SK-N-SH (cell line): Measurements from ENCODE around the gene DENR. TPM values are rescaled to one million over a fixed set of nuclear protein-coding genes. Genes with fewer than 3 reads are reported as not detected.

ENCODE experiments used
- CTCF ChIA-PET: fragments of 300-600, 350-600 bp; formaldehyde crosslinking; extraction: SDS; loops from one replicate; lab custom pipeline; 2021; lab: Yijun Ruan, JAX
- POLR2A ChIA-PET: fragments of 350-600 bp; sonication (Branson Sonifier 250); formaldehyde crosslinking; extraction: SDS; loops from one replicate; lab custom pipeline; 2020; ENCODE audit warnings: antibody characterized with exemption, inconsistent platforms; lab: Yijun Ruan, JAX
- DNase-seq: peaks from one replicate; pipeline ENCODE4 v3.0.0; 2012
- H2AFZ ChIP-seq: fragments of 200-600 bp; sonication (generic); 2 replicates; pipeline ENCODE4 v1.8.1; 2016; ENCODE audit warnings: antibody characterized with exemption, mild to moderate bottlenecking, low read depth
- H3F3A ChIP-seq: fragments of 200-600 bp; sonication (generic); replicated peaks from 2 replicates; pipeline ENCODE3; 2016; ENCODE audit warnings: antibody characterized with exemption, mild to moderate bottlenecking; ENCODE audit not compliant: insufficient read depth
- H3K27ac ChIP-seq, 2 experiments: fragments of 200-500 bp in 1 of 2; fragments of 200-600 bp in 1 of 2; sonication (Bioruptor generic) in 1 of 2; sonication (generic), shearing (Covaris generic) in 1 of 2; 2 replicates each; pipeline versions ENCODE4 v1.5.1 to v1.6.1; 2014 to 2016; ENCODE audit warnings: low read depth in 2 of 2, inconsistent platforms in 1 of 2, low read length in 1 of 2, mild to moderate bottlenecking in 1 of 2, mixed read lengths in 1 of 2
- H3K27me3 ChIP-seq: fragments of 200-600 bp; sonication (generic), shearing (Covaris generic); 2 replicates; pipeline ENCODE4 v1.6.1; 2016; ENCODE audit warnings: mixed run types; ENCODE audit not compliant: insufficient read depth
- H3K36me3 ChIP-seq, 2 experiments: fragments of 200-500 bp in 1 of 2; fragments of 200-600 bp in 1 of 2; sonication (Bioruptor generic) in 1 of 2; sonication (generic) in 1 of 2; replicated peaks in 1 of 2; 2 replicates each; pipeline versions ENCODE3 to v1.5.1; 2014 to 2016; ENCODE audit warnings: low read length in 1 of 2, mild to moderate bottlenecking in 1 of 2; ENCODE audit not compliant: insufficient read depth in 2 of 2, control insufficient read depth in 1 of 2
- H3K4me1 ChIP-seq, 2 experiments: fragments of 200-500 bp in 1 of 2; fragments of 200-600 bp in 1 of 2; sonication (Bioruptor generic) in 1 of 2; sonication (generic), shearing (Covaris generic) in 1 of 2; 2 replicates each; pipeline versions ENCODE4 v1.5.1 to v1.6.1; 2014 to 2016; ENCODE audit warnings: low read depth in 1 of 2, low read length in 1 of 2, mixed run types in 1 of 2; ENCODE audit not compliant: insufficient read depth in 2 of 2, control insufficient read depth in 1 of 2
- H3K4me2 ChIP-seq: fragments of 200-600 bp; sonication (generic), shearing (Covaris generic); 2 replicates; pipeline ENCODE4 v1.6.1; 2017; ENCODE audit warnings: mixed run types
- H3K4me3 ChIP-seq, 2 experiments: fragments of 200-500 bp in 1 of 2; fragments of 200-600 bp in 1 of 2; sonication (Bioruptor generic) in 1 of 2; sonication (generic), shearing (Covaris generic) in 1 of 2; 2 replicates each; pipeline versions ENCODE4 v1.5.1 to v1.8.1; 2014 to 2016; ENCODE audit warnings: low read depth in 2 of 2, inconsistent platforms in 1 of 2, low read length in 1 of 2, mild to moderate bottlenecking in 1 of 2, mixed read lengths in 1 of 2, moderate library complexity in 1 of 2
- H3K79me2 ChIP-seq: fragments of 200-600 bp; sonication (generic); 2 replicates; pipeline ENCODE4 v1.8.1; 2017; ENCODE audit warnings: mild to moderate bottlenecking; ENCODE audit not compliant: insufficient read depth
- H3K9ac ChIP-seq: fragments of 200-600 bp; sonication (generic); 2 replicates; pipeline ENCODE4 v1.6.1; 2017; ENCODE audit warnings: mixed run types
- H3K9me2 ChIP-seq: fragments of 200-600 bp; sonication (generic); 2 replicates; pipeline ENCODE4 v1.6.1; 2017; ENCODE audit warnings: mixed run types
- H3K9me3 ChIP-seq: fragments of 200-600 bp; sonication (generic); 2 replicates; pipeline ENCODE4 v1.6.1; 2017; ENCODE audit warnings: mixed run types, mild to moderate bottlenecking, moderate library complexity
- H4K20me1 ChIP-seq: fragments of 200-600 bp; sonication (generic); 2 replicates; pipeline ENCODE4 v1.6.1; 2017; ENCODE audit warnings: mild to moderate bottlenecking, mixed run types; ENCODE audit not compliant: insufficient read depth
- CHD2 ChIP-seq: fragments of 150-350 bp; IDR thresholded peaks from 2 replicates; pipeline ENCODE4 v1.6.1; 2018; ENCODE audit warnings: low read length; ENCODE audit not compliant: partially characterized antibody
- EP300 ChIP-seq, 2 experiments: IDR thresholded peaks; 2 replicates each; pipeline versions ENCODE4 v1.4.0 to v1.6.1; 2012; ENCODE audit warnings: borderline replicate concordance in 1 of 2, low read depth in 1 of 2, low read length in 1 of 2
- EZH2phosphoT487 ChIP-seq: fragments of 200-600 bp; sonication (generic); IDR thresholded peaks from 2 replicates; pipeline ENCODE4 v1.6.1; 2017; ENCODE audit warnings: low read depth, mixed run types, mild to moderate bottlenecking, antibody characterized with exemption, moderate library complexity, borderline replicate concordance
- FOSL2 ChIP-seq: IDR thresholded peaks from 2 replicates; pipeline ENCODE4 v1.4.0; 2012; ENCODE audit warnings: low read depth, mild to moderate bottlenecking, moderate library complexity, borderline replicate concordance
- FOXJ3 ChIP-seq: sonication (generic); formaldehyde crosslinking; IDR thresholded peaks from 2 replicates; pipeline ENCODE4 v1.5.1; 2020; ENCODE audit warnings: mild to moderate bottlenecking, missing genetic modification reagents
- FOXM1 ChIP-seq: IDR thresholded peaks from 2 replicates; pipeline ENCODE4 v1.4.0; 2012; ENCODE audit warnings: low read depth, mild to moderate bottlenecking
- GATA2 ChIP-seq: sonication (generic); formaldehyde crosslinking; IDR thresholded peaks from 2 replicates; pipeline ENCODE4 v1.5.0; 2020; ENCODE audit warnings: mild to moderate bottlenecking, missing genetic modification reagents
- MEF2A ChIP-seq: IDR thresholded peaks from 2 replicates; pipeline ENCODE4 v1.4.0; 2012; ENCODE audit warnings: low read depth, borderline replicate concordance
- MXI1 ChIP-seq: IDR thresholded peaks from 2 replicates; pipeline ENCODE4 v1.6.1; 2012; ENCODE audit warnings: mild to moderate bottlenecking, low read depth, low read length, improper control_type of control experiment
- NRF1 ChIP-seq: IDR thresholded peaks from 2 replicates; pipeline ENCODE4 v1.6.1; 2012; ENCODE audit warnings: low read depth, mild to moderate bottlenecking, low read length
- POLR2AphosphoS5 ChIP-seq: IDR thresholded peaks from 2 replicates; pipeline ENCODE4 v1.6.1; 2012; ENCODE audit warnings: low read depth, low read length
- RAD21 ChIP-seq: IDR thresholded peaks from 2 replicates; pipeline ENCODE4 v1.6.1; 2012; ENCODE audit warnings: mild to moderate bottlenecking, low read length
- RCOR1 ChIP-seq: fragments of 150-350 bp; IDR thresholded peaks from 2 replicates; pipeline ENCODE4 v1.6.1; 2017; ENCODE audit warnings: antibody characterized with exemption, low read length
- RFX5 ChIP-seq: IDR thresholded peaks from 2 replicates; pipeline ENCODE4 v1.6.1; 2012; ENCODE audit warnings: mild to moderate bottlenecking, improper control_type of control experiment, low read length
- RXRA ChIP-seq: IDR thresholded peaks from 2 replicates; pipeline ENCODE4 v1.4.0; 2012; ENCODE audit warnings: low read depth, mild to moderate bottlenecking, borderline replicate concordance
- SIN3A ChIP-seq: IDR thresholded peaks from 2 replicates; pipeline ENCODE4 v1.6.1; 2012; ENCODE audit warnings: low read depth, mild to moderate bottlenecking, low read length, moderate library complexity, borderline replicate concordance
- SMC3 ChIP-seq: IDR thresholded peaks from 2 replicates; pipeline ENCODE4 v1.6.1; 2012; ENCODE audit warnings: low read depth, low read length, improper control_type of control experiment
- TCF12 ChIP-seq: IDR thresholded peaks from 2 replicates; pipeline ENCODE4 v1.4.0; 2012
- TEAD4 ChIP-seq: IDR thresholded peaks from 2 replicates; pipeline ENCODE4 v1.4.0; 2012; ENCODE audit warnings: mild to moderate bottlenecking, borderline replicate concordance; ENCODE audit not compliant: insufficient read depth
- YY1 ChIP-seq: IDR thresholded peaks from 2 replicates; pipeline ENCODE4 v1.4.0; 2012; ENCODE audit warnings: low read depth, mild to moderate bottlenecking
- WGBS: methylation state at CpG from one replicate; pipeline ENCODE4 v1.1.6; 2017; ENCODE audit warnings: low lambda C conversion rate; 5-methylcytosine and 5-hydroxymethylcytosine counted together
- polyA plus RNA-seq, 3 experiments: library from polyadenylated mRNA; depleted of rRNA; stranded (reverse); fragments of >200 nt; gene quantifications; 2 replicates each; pipeline ENCODE4 v1.2.3, GENCODE V29; 2012
- TF ChIP-seq, protein P1 (sequence below): IDR thresholded peaks from 2 replicates; pipeline ENCODE4 v1.4.0; 2012; ENCODE audit warnings: low read depth
- TF ChIP-seq, protein P2 (sequence below): IDR thresholded peaks from 2 replicates; pipeline ENCODE4; 2012
- TF ChIP-seq, protein P3 (sequence below): fragments of 150-350 bp; IDR thresholded peaks from 2 replicates; pipeline ENCODE4 v1.6.1; 2016; ENCODE audit warnings: mild to moderate bottlenecking, low read depth, low read length
- TF ChIP-seq, protein P4 (sequence below): IDR thresholded peaks from 2 replicates; pipeline ENCODE4 v1.6.1; 2012; ENCODE audit warnings: mild to moderate bottlenecking, low read depth, low read length, moderate library complexity

Gene DENR
- polyA plus RNA-seq, 1 of the 3 experiments (the other 2 are of a cell fraction), result 23.2 TPM

DNA sequence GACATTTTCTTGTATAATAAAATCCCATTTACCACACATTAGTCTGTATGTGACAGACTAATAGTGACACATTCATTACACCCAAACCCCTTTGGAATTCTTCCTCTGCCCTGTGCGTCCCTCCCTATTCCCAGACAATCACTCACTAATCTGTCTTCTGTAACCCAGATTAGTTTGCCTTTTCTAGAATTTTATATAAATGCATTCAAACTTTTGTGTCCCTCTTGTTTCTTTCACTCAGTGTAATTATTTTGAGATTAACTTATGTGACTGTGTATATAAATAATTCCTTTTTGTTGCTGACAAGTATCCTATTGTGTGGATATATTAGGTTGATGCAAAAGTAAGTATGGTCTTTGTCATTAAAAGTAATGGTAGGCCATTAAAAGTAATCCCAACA is 55.0 kb downstream of the DENR start:
- Histone ChIP-seq H3K9me3 (no peaks in the 10 kb centered on the region), H3K9me2 (no peaks in the 10 kb centered on the region), H3K4me1 (no peaks in the 10 kb centered on the region), H4K20me1 (no peaks in the 10 kb centered on the region), H3K27me3 (no peaks in the 10 kb centered on the region), H3F3A (no peaks in the 10 kb centered on the region), H3K79me2 (no peaks in the 10 kb centered on the region), H2AFZ (no peak overlapping the region), H3K4me3 (no peak overlapping the region), H3K9ac (no peak overlapping the region), H3K36me3 (no peaks in the 10 kb centered on the region), H3K4me2 (no peak overlapping the region), H3K27ac (no peak overlapping the region)
- TF ChIP-seq TCF12, result no peak
- TF ChIP-seq MXI1, result no peak
- no peak for TF ChIP-seq GATA2 (CRISPR knock-in tag)
- no peak for TF ChIP-seq FOSL2
- no peak for TF ChIP-seq EP300 (IDR thresholded peaks at IDR 0.05; ENCODE audit: borderline replicate concordance in 1 of 2, low read depth in 1 of 2, low read length in 1 of 2)
- TF ChIP-seq MEF2A, result no peak
- no peak for TF ChIP-seq RAD21
- TF ChIP-seq, protein P1, sequence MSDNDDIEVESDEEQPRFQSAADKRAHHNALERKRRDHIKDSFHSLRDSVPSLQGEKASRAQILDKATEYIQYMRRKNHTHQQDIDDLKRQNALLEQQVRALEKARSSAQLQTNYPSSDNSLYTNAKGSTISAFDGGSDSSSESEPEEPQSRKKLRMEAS, result no peak
- WGBS, result 90% methylated on average over 1 of the region's 1 CpG
- DNase-seq, result no peak
- ChIA-PET POLR2A (no interaction called here), CTCF (interaction anchor here (1.9 kb wide), 1 partner anchor 14 kb away, joined by 17 read pairs; no protein-coding TSS in a partner anchor)

DNA sequence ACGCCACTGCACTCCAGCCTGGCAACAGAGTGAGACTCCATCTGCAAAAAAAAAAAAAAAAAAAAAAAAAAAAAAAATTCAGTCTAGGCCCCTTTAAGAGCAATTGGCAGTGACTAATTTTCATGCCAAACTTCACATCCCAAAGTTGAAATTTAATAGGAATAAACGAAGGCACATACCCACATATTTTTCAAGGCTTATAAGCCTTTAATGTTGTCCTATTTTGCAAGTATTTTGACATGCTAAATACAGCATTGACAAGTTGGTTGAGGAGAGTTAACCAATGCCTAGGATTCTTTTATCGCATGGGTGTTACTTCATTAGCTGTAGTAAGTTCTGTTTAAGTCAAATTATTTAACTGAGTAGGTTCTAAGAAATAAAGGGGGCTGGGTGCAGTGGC is 59.2 kb downstream of the DENR start:
- Histone ChIP-seq H3K4me1 (no peaks in the 10 kb centered on the region), H2AFZ (no peak overlapping the region), H4K20me1 (no peaks in the 10 kb centered on the region), H3K79me2 (no peaks in the 10 kb centered on the region), H3K9me2 (no peaks in the 10 kb centered on the region), H3K4me2 (no peak overlapping the region), H3K9ac (no peak overlapping the region), H3K27me3 (no peaks in the 10 kb centered on the region), H3K36me3 (no peaks in the 10 kb centered on the region), H3K9me3 (no peaks in the 10 kb centered on the region), H3F3A (no peaks in the 10 kb centered on the region), H3K4me3 (no peak overlapping the region), H3K27ac (no peak overlapping the region)
- POLR2A ChIA-PET, result no interaction called here
- CTCF ChIA-PET, result no interaction called here
- no peak for TF ChIP-seq FOXJ3 (CRISPR knock-in tag)
- no peak for TF ChIP-seq EZH2phosphoT487
- TF ChIP-seq, protein P2, sequence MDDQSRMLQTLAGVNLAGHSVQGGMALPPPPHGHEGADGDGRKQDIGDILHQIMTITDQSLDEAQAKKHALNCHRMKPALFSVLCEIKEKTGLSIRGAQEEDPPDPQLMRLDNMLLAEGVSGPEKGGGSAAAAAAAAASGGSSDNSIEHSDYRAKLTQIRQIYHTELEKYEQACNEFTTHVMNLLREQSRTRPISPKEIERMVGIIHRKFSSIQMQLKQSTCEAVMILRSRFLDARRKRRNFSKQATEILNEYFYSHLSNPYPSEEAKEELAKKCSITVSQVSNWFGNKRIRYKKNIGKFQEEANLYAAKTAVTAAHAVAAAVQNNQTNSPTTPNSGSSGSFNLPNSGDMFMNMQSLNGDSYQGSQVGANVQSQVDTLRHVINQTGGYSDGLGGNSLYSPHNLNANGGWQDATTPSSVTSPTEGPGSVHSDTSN, result no peak
- no peak for TF ChIP-seq EP300 (IDR thresholded peaks at IDR 0.05; ENCODE audit: borderline replicate concordance in 1 of 2, low read depth in 1 of 2, low read length in 1 of 2)
- TF ChIP-seq YY1, result no peak
- no peak for TF ChIP-seq TCF12
- TF ChIP-seq, protein P3, sequence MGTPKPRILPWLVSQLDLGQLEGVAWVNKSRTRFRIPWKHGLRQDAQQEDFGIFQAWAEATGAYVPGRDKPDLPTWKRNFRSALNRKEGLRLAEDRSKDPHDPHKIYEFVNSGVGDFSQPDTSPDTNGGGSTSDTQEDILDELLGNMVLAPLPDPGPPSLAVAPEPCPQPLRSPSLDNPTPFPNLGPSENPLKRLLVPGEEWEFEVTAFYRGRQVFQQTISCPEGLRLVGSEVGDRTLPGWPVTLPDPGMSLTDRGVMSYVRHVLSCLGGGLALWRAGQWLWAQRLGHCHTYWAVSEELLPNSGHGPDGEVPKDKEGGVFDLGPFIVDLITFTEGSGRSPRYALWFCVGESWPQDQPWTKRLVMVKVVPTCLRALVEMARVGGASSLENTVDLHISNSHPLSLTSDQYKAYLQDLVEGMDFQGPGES, result no peak
- no peak for TF ChIP-seq CHD2
- TF ChIP-seq FOXM1, result no peak
- no peak for TF ChIP-seq RAD21
- no peak for TF ChIP-seq SMC3
- no peak for TF ChIP-seq RCOR1
- TF ChIP-seq, protein P4, sequence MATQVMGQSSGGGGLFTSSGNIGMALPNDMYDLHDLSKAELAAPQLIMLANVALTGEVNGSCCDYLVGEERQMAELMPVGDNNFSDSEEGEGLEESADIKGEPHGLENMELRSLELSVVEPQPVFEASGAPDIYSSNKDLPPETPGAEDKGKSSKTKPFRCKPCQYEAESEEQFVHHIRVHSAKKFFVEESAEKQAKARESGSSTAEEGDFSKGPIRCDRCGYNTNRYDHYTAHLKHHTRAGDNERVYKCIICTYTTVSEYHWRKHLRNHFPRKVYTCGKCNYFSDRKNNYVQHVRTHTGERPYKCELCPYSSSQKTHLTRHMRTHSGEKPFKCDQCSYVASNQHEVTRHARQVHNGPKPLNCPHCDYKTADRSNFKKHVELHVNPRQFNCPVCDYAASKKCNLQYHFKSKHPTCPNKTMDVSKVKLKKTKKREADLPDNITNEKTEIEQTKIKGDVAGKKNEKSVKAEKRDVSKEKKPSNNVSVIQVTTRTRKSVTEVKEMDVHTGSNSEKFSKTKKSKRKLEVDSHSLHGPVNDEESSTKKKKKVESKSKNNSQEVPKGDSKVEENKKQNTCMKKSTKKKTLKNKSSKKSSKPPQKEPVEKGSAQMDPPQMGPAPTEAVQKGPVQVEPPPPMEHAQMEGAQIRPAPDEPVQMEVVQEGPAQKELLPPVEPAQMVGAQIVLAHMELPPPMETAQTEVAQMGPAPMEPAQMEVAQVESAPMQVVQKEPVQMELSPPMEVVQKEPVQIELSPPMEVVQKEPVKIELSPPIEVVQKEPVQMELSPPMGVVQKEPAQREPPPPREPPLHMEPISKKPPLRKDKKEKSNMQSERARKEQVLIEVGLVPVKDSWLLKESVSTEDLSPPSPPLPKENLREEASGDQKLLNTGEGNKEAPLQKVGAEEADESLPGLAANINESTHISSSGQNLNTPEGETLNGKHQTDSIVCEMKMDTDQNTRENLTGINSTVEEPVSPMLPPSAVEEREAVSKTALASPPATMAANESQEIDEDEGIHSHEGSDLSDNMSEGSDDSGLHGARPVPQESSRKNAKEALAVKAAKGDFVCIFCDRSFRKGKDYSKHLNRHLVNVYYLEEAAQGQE, result no peak
- no peak for TF ChIP-seq RXRA
- TF ChIP-seq NRF1, result no peak
- no peak for TF ChIP-seq TEAD4
- TF ChIP-seq RFX5, result no peak
- TF ChIP-seq, protein P1, result no peak
- TF ChIP-seq SIN3A, result no peak
- TF ChIP-seq POLR2AphosphoS5, result no peak
- no peak for DNase-seq
- WGBS, result 58% methylated on average over 3 of the region's 3 CpGs
